NCI-H2196 (cell line): Measurements from ENCODE around the gene TSC22D2.

ENCODE experiments used
- DNase-seq: peaks from one replicate; lab custom pipeline; 2025; ENCODE audit not compliant: unreplicated experiment; lab: John Stamatoyannopoulos, UW

TSC22D2 gene

GRCh38 chr3:150408221-150409124 is at the start of gene TSC22D2:
Gene TSC22D2, plus strand, starts transcription at chr3:150408298. Its CDS starts 1,053 bp downstream, at chr3:150409351.
- peak; percentile 98 for DNase-seq

- no peak for DNase-seq
Measured at GRCh38 chr3:150359381-150359780, 48.7 kb upstream of the TSC22D2 start.

GRCh38 chr3:150360966-150361365 is 47.1 kb upstream of the TSC22D2 start:
- DNase-seq: no peak

GRCh38 chr3:150362515-150363302 is 45.4 kb upstream of the TSC22D2 start:
- no peak for DNase-seq

GRCh38 chr3:150363420-150363819 is 44.7 kb upstream of the TSC22D2 start:
- DNase-seq: no peak

GRCh38 chr3:150365132-150365604 is 42.9 kb upstream of the TSC22D2 start:
- DNase-seq: peak; percentile 34

- no peak for DNase-seq
Measured at GRCh38 chr3:150367757-150368156, 40.3 kb upstream of the TSC22D2 start.

GRCh38 chr3:150370122-150370602 is 37.9 kb upstream of the TSC22D2 start:
- DNase-seq: no peak

- DNase-seq: no peak
Measured at GRCh38 chr3:150370999-150371398, 37.1 kb upstream of the TSC22D2 start.

GRCh38 chr3:150371741-150372254 is 36.3 kb upstream of the TSC22D2 start:
- peak; percentile 32 for DNase-seq

GRCh38 chr3:150372320-150372719 is 35.8 kb upstream of the TSC22D2 start:
- no peak for DNase-seq

GRCh38 chr3:150372722-150373121 is 35.4 kb upstream of the TSC22D2 start:
- DNase-seq: no peak

GRCh38 chr3:150373234-150373875 is 34.7 kb upstream of the TSC22D2 start:
- DNase-seq: no peak

- DNase-seq: no peak
Measured at GRCh38 chr3:150374975-150375374, 33.1 kb upstream of the TSC22D2 start.

GRCh38 chr3:150376001-150376848 is 31.9 kb upstream of the TSC22D2 start:
- peak; percentile 49 for DNase-seq

- no peak for DNase-seq
Measured at GRCh38 chr3:150377601-150378300, 30.3 kb upstream of the TSC22D2 start.

GRCh38 chr3:150378301-150378748 is 29.8 kb upstream of the TSC22D2 start:
- no peak for DNase-seq

GRCh38 chr3:150379469-150379868 is 28.6 kb upstream of the TSC22D2 start:
- no peak for DNase-seq
